Medulla oblongata (tissue), 1 donor: ENCODE data around the gene LAMB1.

Experiments
- DNase-seq: peaks from one replicate; pipeline ENCODE4 v3.0.0-alpha.2; 2015; ENCODE audit errors: extremely low spot score

Gene LAMB1

GRCh38 chr7:108017776-108018151, 14.8 kb upstream of the LAMB1 start:
- no peak for DNase-seq

DNA sequence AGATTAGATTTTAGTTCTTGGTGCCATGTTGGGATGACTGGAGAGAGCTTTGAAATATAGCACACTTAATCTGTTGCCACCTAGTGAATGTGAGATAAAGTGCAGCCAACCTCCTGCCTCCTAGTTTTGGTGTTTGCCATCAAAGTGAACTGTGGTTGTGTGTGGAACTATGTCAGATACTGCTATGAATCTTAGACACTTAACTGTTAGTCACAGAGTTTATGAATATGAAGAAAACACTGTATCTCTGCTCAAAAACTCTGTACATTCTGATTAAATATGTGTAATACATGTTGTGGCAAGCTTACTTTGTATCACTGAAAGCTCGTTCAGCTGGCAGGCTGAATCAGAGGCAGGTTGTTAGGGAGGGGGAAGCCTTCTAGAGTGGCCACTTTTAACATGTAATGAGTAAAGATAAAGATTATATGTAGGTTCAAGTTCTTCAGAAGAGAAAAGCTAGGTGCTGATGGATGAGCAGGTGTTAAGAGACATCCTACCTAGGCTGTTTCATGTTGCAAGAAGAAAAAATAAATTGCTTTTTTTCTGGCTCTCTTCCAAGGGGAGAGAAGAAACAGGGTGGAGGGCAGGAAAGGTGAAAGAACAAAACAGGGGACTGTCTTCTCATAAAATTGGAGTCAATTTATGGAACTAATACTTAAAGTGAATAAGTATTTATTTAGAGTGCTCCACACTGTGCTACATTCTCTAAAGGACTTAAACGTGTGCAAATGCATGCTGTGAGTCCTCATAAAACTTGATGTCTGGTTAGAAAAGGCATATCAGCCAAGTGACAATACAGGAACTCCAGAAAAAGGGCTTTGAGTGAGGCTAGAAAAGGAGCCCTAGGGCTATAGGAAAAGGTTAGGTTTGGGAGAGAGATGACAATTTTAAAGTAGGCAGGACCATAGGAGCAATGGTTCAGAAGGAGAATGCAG, 14.1 kb upstream of the LAMB1 start:
- DNase-seq: no peak

- DNase-seq: no peak
These were observed 12.8 kb upstream of the LAMB1 start for GRCh38 chr7:108015740-108016139.

DNA sequence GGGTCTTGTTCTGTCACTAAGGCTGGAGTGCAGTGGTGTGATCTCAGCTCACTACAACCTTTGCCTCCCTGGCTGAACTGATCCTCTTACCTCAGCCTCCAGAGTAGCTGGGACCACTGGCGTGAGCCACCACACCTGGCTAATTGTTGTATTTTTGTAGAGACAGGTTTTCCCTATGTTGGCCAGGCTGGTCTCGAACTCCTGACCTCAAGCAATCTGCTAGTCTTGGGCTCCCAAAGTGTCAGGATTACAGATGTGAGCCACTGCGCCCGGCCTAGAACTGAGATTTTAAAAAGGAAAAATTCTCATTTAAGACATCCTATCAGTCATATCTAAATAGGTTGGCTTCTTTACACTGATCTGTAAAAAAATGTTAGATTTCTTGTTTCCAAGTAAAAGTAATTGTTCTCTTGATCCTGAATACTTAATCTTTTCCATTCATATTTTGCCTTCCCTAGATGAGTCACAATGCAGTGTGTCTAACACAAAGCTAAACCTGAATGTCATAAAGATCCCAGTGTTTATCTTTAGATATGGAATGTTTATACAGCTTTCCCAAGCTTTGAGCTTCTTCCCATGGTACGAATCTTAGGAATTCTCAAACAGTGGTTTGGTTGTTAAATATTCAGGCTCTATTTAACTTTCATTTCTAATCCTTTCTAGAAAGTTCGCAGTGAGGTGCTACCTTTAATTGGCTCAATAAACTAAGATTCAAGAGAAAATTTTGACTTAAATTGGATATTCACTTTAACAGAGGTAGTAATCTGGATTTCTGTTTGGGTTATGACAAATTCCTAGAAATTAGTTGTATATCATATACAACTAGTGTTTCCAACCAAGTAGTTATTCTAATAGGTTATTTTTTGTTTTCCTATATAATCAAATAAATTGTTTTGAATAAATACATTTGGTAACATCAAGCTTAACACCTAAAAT, 12.1 kb upstream of the LAMB1 start:
- DNase-seq: no peak

DNA sequence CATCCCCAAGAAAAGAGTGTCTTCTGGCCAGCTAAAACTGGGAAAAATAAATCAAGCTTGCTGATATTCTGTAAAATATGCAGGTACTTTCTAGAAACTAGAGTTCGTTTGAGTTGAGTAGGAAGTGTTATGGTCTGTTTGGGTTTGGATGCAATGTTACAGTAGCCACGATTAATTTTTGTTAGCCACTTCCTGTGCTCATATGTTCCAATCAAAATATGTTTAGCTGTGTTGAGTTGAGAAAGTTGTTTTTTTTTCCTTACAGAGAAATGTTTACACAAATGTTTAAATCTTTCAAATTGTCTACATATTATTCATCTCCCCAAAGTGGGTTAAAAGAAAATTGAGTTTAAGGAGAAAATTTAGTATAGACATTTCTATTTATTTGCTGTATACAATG, 11.3 kb upstream of the LAMB1 start:
- no peak for DNase-seq

DNA sequence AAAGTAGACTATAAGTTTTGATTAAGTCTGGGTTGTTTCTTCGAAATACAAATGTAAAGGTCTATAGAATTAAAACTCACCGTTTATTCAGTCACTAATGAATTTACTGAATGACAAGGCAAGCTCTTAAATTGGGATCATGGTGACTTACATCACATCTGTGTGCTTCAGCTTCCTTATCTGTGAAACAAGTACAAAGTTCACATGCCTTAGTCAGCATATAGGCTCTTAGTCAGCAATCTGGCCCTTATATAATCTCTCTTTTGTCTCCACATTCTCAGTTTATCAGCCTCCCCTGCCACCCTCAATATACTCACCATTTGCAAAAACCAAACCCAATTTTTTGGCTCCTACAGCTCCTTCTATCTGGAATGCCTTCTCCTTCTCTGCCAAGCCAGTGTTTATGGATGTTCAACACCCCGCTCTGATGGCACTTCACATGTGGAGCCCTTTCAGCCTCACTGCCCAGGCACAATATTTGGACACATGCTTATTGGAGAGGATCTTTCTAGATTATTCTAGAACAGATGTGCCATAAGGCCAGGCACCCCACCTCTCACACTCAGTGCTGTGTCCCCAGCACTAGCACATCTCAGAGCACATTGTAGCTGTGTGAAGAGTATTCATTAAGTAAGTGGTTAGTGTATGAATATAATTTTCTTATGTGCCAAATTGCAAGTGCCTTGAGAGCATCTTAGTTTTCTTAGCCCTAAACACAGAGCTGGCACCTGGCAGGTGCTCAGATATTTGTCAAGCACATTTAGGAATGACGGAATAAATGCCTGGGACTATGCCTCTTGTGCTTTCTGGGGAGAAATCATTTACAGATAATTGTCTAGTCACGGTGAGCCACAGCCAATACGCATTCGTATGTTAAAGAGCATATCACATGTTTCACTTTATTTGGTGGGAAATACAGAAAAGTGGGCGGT, 9.8 kb upstream of the LAMB1 start:
- DNase-seq: no peak

DNA sequence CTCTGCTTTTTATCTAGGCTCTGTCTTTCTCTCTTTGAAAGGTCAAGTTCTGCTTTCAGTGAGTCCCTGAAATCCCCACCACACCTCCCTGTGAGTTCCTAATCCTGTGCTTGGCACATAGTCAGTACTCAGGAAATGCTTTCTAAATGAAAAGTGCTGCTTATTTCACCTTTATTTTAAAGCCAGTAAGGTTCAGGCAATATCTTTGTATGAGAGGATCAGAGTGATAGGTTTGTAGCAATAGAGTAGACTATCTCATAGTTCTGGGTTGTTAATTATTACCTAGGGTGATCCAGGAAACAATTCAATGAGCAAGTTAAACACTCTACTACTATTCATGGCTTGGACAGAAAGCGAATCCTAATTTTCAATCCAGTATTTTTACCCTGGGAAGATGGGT, 7.4 kb upstream of the LAMB1 start:
- DNase-seq: no peak

GRCh38 chr7:108009873-108010272, 6.9 kb upstream of the LAMB1 start:
- no peak for DNase-seq

DNA sequence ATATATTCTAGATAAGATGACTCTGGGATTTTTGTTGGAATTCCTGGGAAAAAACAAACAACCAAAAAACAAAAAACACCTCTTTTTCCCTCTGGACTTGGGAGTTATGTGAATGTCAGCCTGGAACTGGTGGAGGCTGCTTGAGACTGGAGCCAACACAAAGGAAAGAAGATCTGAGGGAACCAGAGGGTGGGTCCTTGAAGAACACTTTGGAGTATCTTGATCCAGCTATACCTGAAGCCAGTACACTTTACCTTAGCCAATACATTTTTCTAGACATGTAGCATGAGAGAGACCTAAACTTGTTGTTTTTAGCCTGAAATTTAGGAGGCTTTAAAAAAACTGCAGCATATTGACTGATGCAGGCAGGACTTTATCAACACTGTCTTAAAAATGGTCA, 5.9 kb upstream of the LAMB1 start:
- DNase-seq: no peak

DNA sequence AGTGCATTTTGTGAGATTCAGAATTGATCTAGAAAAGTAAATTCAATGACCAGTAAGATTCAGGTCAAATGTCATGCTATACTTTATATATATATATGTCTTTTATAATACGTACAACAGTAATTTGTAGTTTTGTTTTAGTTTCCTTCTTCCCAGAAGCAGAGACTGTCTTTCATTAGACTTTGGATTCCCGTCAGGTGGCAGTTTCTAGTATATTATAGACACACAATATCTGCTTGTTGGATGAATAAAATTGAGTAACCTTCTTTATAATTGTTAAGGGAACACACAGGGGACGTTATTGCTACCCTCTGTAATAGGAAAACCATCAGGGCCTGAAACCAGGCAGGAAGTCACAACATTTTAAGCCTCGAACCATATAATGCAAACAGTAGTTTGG, 5.3 kb upstream of the LAMB1 start:
- DNase-seq: no peak

DNA sequence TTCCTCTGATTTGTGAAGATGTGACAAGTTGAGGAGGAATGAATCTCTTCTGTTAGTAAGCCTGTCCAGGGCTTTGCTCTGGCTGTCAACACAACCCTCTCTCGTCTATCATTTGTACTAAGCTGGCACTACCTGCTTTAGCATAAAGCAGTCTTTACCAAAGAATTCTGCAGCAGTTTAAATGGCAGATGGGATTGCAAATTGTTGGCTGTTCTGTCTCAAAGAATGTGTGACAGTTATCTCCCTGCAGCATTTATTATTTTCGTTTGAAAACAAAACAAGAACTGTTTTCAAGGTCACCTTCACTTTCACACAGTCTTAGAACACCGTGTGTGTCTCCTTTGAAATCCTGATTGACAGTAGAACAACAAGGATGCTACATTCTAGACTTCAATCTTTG, 4.8 kb upstream of the LAMB1 start:
- DNase-seq: no peak

- no peak for DNase-seq
These were observed 4.3 kb upstream of the LAMB1 start for GRCh38 chr7:108007261-108007660.

GRCh38 chr7:108004220-108005142, 1.5 kb upstream of the LAMB1 start:
- no peak for DNase-seq

DNA sequence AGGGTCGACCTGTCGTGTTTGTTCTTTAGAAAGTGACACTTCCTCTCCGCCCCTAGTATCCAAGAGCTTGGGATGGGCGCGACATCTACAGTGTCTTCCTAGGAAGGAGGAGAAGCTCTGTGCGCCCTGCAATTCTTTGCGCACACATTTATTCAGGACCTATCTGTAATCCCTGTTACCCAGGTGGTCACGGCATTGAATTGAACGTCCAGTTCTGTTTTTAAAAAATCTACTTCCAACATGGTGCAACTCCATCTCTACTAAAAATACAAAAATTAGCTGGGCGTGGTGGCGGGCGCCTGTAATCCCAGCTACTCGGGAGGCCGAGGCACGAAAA, 606 bp upstream of the LAMB1 start:
- no peak for DNase-seq

GRCh38 chr7:108001764-108002725, 916 bp downstream of the LAMB1 start:
- DNase-seq: no peak

- DNase-seq: no peak
These were observed 1.8 kb downstream of the LAMB1 start for GRCh38 chr7:108000875-108001763.

- DNase-seq: no peak
These were observed 3.0 kb downstream of the LAMB1 start for GRCh38 chr7:107999779-108000560.
